Measurements from ENCODE around the gene KITLG.
"Not testable (repeated sequence)": the region's sequence is repeated elsewhere in the genome, so short reads cannot be mapped to it uniquely, and the experiment has no call there.

The KITLG gene

GRCh38 chr12:88490425-88490824 lies 89.8 kb downstream of the KITLG start:
- DNase-seq (ENCODE audit: low read depth) = no peak

GRCh38 chr12:88472775-88473174 lies 107.5 kb downstream of the KITLG start:
- DNase-seq (ENCODE audit: low read depth) = peak; percentile 63

GRCh38 chr12:88472248-88472647 lies 108.0 kb downstream of the KITLG start:
- peak; percentile 43 for DNase-seq (ENCODE audit: low read depth)

GRCh38 chr12:88471331-88472045 lies 108.8 kb downstream of the KITLG start:
- peak; percentile 85 for DNase-seq (ENCODE audit: low read depth)

GRCh38 chr12:88469154-88469553 lies 111.1 kb downstream of the KITLG start:
- no peak for DNase-seq (ENCODE audit: low read depth)

- DNase-seq (ENCODE audit: low read depth) = peak; percentile 36
Measured at GRCh38 chr12:88468581-88468980, 111.7 kb downstream of the KITLG start.

- not testable (repeated sequence) for DNase-seq (ENCODE audit: low read depth)
Measured at GRCh38 chr12:88466708-88467107, 113.6 kb downstream of the KITLG start.

GRCh38 chr12:88458327-88458726 lies 121.9 kb downstream of the KITLG start:
- DNase-seq (ENCODE audit: low read depth) = no peak

GRCh38 chr12:88453323-88453722 lies 126.9 kb downstream of the KITLG start:
- DNase-seq (ENCODE audit: low read depth) = peak; percentile 58

- peak; percentile 57 for DNase-seq (ENCODE audit: low read depth)
Measured at GRCh38 chr12:88451205-88451604, 129.1 kb downstream of the KITLG start.

- DNase-seq (ENCODE audit: low read depth) = peak; percentile 46
Measured at GRCh38 chr12:88450136-88450535, 130.1 kb downstream of the KITLG start.

- DNase-seq (ENCODE audit: low read depth) = no peak
Measured at GRCh38 chr12:88448337-88448915, 131.8 kb downstream of the KITLG start.

- peak; percentile 69 for DNase-seq (ENCODE audit: low read depth)
Measured at GRCh38 chr12:88445705-88446394, 134.4 kb downstream of the KITLG start.

GRCh38 chr12:88444481-88444880 lies 135.8 kb downstream of the KITLG start:
- no peak for DNase-seq (ENCODE audit: low read depth)
